Neutrophil (primary cell): ENCODE measurements around the gene ANKMY1.
"Not testable (repeated sequence)": the region's sequence is repeated elsewhere in the genome, so short reads cannot be mapped to it uniquely, and the experiment has no call there.

Source experiments
- H3K27ac ChIP-seq: fragments of 200-600 bp; sonication (generic); 2 replicates; pipeline ENCODE4 v1.5.1; 2016; ENCODE audit warnings: mild to moderate bottlenecking, moderate library complexity
- H3K27me3 ChIP-seq: fragments of 200-600 bp; sonication (generic); 2 replicates; pipeline ENCODE4 v1.6.0; 2016; ENCODE audit warnings: mild to moderate bottlenecking
- H3K36me3 ChIP-seq: fragments of 200-600 bp; sonication (generic); 2 replicates; pipeline ENCODE4 v1.5.1; 2017
- H3K4me1 ChIP-seq, 2 experiments: fragments of 200-600 bp in 1 of 2; sonication (generic) in 1 of 2; 1 replicate in 1 of 2; 2 replicates in 1 of 2; pipeline versions ENCODE4 v1.5.1 to v1.6.1; 2013 to 2016; ENCODE audit warnings: low read depth in 1 of 2, low read length in 1 of 2, mild to moderate bottlenecking in 1 of 2, moderate library complexity in 1 of 2; ENCODE audit not compliant: control insufficient read depth in 1 of 2, insufficient read depth in 1 of 2
- H3K4me3 ChIP-seq, 2 experiments: fragments of 200-600 bp in 1 of 2; sonication (generic) in 1 of 2; 1 replicate in 1 of 2; 2 replicates in 1 of 2; pipeline ENCODE4 v1.5.1; 2013 to 2016; ENCODE audit warnings: low read depth in 1 of 2, low read length in 1 of 2, mild to moderate bottlenecking in 1 of 2, moderate library complexity in 1 of 2
- H3K9me3 ChIP-seq: fragments of 200-600 bp; sonication (generic); 2 replicates; pipeline ENCODE4 v1.5.1; 2016
- CTCF ChIP-seq: fragments of 200-600 bp; sonication (generic); IDR thresholded peaks from 2 replicates; pipeline ENCODE4 v1.5.1; 2016; ENCODE audit warnings: antibody characterized with exemption

The ANKMY1 gene

GRCh38 chr2:240526521-240526920 lies 31.3 kb downstream of the ANKMY1 start:
- Histone ChIP-seq H3K9me3 (peaks cover 12% of the 10 kb centered on the region), H3K27ac (no peak overlapping the region), H3K4me3 (no peak overlapping the region), H3K27me3 (no peaks in the 10 kb centered on the region), H3K36me3 (peaks cover 30% of the 10 kb centered on the region), H3K4me1 (no peaks in the 10 kb centered on the region)
- no peak for TF ChIP-seq CTCF

GRCh38 chr2:240525802-240526201 lies 32.0 kb downstream of the ANKMY1 start:
- H3K36me3 ChIP-seq: peaks cover 30% of the 10 kb centered on the region
- H3K4me3 ChIP-seq: no peak overlapping the region
- H3K9me3 ChIP-seq: peaks cover 11% of the 10 kb centered on the region

GRCh38 chr2:240524963-240525718 lies 32.6 kb downstream of the ANKMY1 start:
- peaks cover 11% of the 10 kb centered on the region for H3K9me3 ChIP-seq
- H3K36me3 ChIP-seq: peaks cover 30% of the 10 kb centered on the region
- no peak overlapping the region for H3K4me3 ChIP-seq
- no peak for TF ChIP-seq CTCF
- H3K4me1 ChIP-seq: no peaks in the 10 kb centered on the region
- H3K27me3 ChIP-seq: peaks cover 10% of the 10 kb centered on the region
- H3K27ac ChIP-seq: no peak overlapping the region

More at GRCh38 chr2:240525802-240526201, 32.0 kb downstream of the ANKMY1 start:
- TF ChIP-seq CTCF: no peak
- Histone ChIP-seq H3K27me3 (peaks cover 3% of the 10 kb centered on the region), H3K27ac (no peak overlapping the region), H3K4me1 (no peaks in the 10 kb centered on the region)

- Histone ChIP-seq H3K27me3 (peaks cover 21% of the 10 kb centered on the region), H3K36me3 (peaks cover 23% of the 10 kb centered on the region), H3K4me3 (no peak overlapping the region), H3K27ac (no peak overlapping the region), H3K9me3 (peaks cover 11% of the 10 kb centered on the region), H3K4me1 (no peaks in the 10 kb centered on the region)
- TF ChIP-seq CTCF: no peak
These were observed 34.1 kb downstream of the ANKMY1 start for GRCh38 chr2:240523451-240524281.

GRCh38 chr2:240522406-240522805 lies 35.4 kb downstream of the ANKMY1 start:
- Histone ChIP-seq H3K4me3 (no peak overlapping the region), H3K27ac (no peak overlapping the region), H3K9me3 (peaks cover 11% of the 10 kb centered on the region), H3K27me3 (peaks cover 21% of the 10 kb centered on the region), H3K36me3 (peaks cover 21% of the 10 kb centered on the region), H3K4me1 (no peaks in the 10 kb centered on the region)
- TF ChIP-seq CTCF: no peak

GRCh38 chr2:240521885-240522284 lies 35.9 kb downstream of the ANKMY1 start:
- H3K36me3 ChIP-seq: peaks cover 21% of the 10 kb centered on the region
- peaks cover 21% of the 10 kb centered on the region for H3K27me3 ChIP-seq

More at GRCh38 chr2:240521885-240522284, 35.9 kb downstream of the ANKMY1 start:
- not testable (repeated sequence) for H3K27ac ChIP-seq, H3K9me3 ChIP-seq, H3K4me1 ChIP-seq, H3K4me3 ChIP-seq
